Small intestine (tissue), 7 donors: ENCODE results near the gene SLIT3. TPM values are rescaled to one million over a fixed set of nuclear protein-coding genes. Genes with fewer than 3 reads are reported as not detected.

Source experiments
- DNase-seq, 2 donors: peaks; one replicate each; pipeline versions ENCODE4 v3.0.0 to v3.0.0-alpha.2; 2013
- FAIRE-seq: peaks from 2 replicates; lab custom pipeline; 2012; peaks lifted over from hg19 to GRCh38; lab: Jason Lieb, UNC
- H3K27ac ChIP-seq, 3 donors: one replicate each; pipeline ENCODE4 v1.5.1; 2013; ENCODE audit warnings: low read length in 2 of 3, mild to moderate bottlenecking in 2 of 3, control low read depth in 1 of 3, inconsistent platforms in 1 of 3, low read depth in 1 of 3, moderate library complexity in 1 of 3
- H3K27me3 ChIP-seq, 3 donors: one replicate each; pipeline ENCODE4 v1.6.1; 2013; ENCODE audit warnings: low read length in 3 of 3, inconsistent platforms in 1 of 3; ENCODE audit not compliant: control insufficient read depth in 3 of 3, insufficient read depth in 3 of 3
- H3K36me3 ChIP-seq, 3 donors: one replicate each; pipeline ENCODE4 v1.6.1; 2013; ENCODE audit warnings: low read length in 3 of 3, inconsistent platforms in 1 of 3, low read depth in 1 of 3, mild to moderate bottlenecking in 1 of 3, moderate library complexity in 1 of 3; ENCODE audit not compliant: control insufficient read depth in 3 of 3, insufficient read depth in 2 of 3
- H3K4me1 ChIP-seq, 3 donors: one replicate each; pipeline ENCODE4 v1.6.1; 2013; ENCODE audit warnings: low read length in 2 of 3, inconsistent platforms in 1 of 3, low read depth in 1 of 3, mild to moderate bottlenecking in 1 of 3, moderate library complexity in 1 of 3; ENCODE audit not compliant: control insufficient read depth in 3 of 3, insufficient read depth in 2 of 3
- H3K4me3 ChIP-seq, 3 donors: one replicate each; pipeline ENCODE4 v1.5.1; 2013; ENCODE audit warnings: low read length in 3 of 3, control low read depth in 1 of 3, inconsistent platforms in 1 of 3, low read depth in 1 of 3, mild to moderate bottlenecking in 1 of 3, moderate library complexity in 1 of 3
- H3K9me3 ChIP-seq, 2 donors: one replicate each; pipeline ENCODE4 v1.6.1; 2013; ENCODE audit warnings: low read depth in 1 of 2, low read length in 1 of 2; ENCODE audit not compliant: control insufficient read depth in 2 of 2, insufficient read depth in 1 of 2
- WGBS, 3 donors: extraction: QIAGEN DNeasy Blood & Tissue Kit; methylation state at CpG; one replicate each; pipeline ENCODE4 v1.1.7; 2013; 5-methylcytosine and 5-hydroxymethylcytosine counted together
- polyA plus RNA-seq, 4 donors: library from polyadenylated mRNA; stranded (reverse) in 3 of 4; unstranded in 1 of 4; fragments of 200-250 nt in 3 of 4; fragments of 120-200 nt in 1 of 4; gene quantifications; one replicate each; pipeline versions ENCODE4 v1.2.1 to v1.2.3, GENCODE V29; 2013
- donor health status: healthy with polysubstance abuse.
- donor health status: control.
- donor health status: control.
- donor health status: Bipolar disorder and iron deficiency.
- donor health status: healthy.

Gene SLIT3
- polyA plus RNA-seq, 4 donors, result 0.27 to 5.5 (median 5.3) TPM; not detected in 1

- FAIRE-seq (no peak), DNase-seq (no peak)
- H3K27me3 ChIP-seq, result peaks cover 0 to 3% (median 0%) of the 10 kb centered on the region in 3 donors
- WGBS, 3 donors, result 86 to 92% (median 88%) methylated on average over 5 of the region's 5 CpGs
- no peaks in the 10 kb centered on the region for H3K36me3 ChIP-seq
- H3K4me1 ChIP-seq, result no peaks in the 10 kb centered on the region
- no peak overlapping the region for H3K27ac ChIP-seq
- H3K4me3 ChIP-seq, result no peak overlapping the region
- no peaks in the 10 kb centered on the region for H3K9me3 ChIP-seq
Measured at GRCh38 chr5:169256191-169256590, 44.7 kb downstream of the SLIT3 start.

- no peaks in the 10 kb centered on the region for H3K4me1 ChIP-seq
- FAIRE-seq, result no peak
- DNase-seq, result no peak
- WGBS, 3 donors, result 77 to 87% (median 81%) methylated on average over 3 of the region's 3 CpGs
- H3K27me3 ChIP-seq, result no peaks in the 10 kb centered on the region
- no peak overlapping the region for H3K27ac ChIP-seq
- H3K36me3 ChIP-seq, result no peaks in the 10 kb centered on the region
- no peaks in the 10 kb centered on the region for H3K9me3 ChIP-seq
- H3K4me3 ChIP-seq, result no peak overlapping the region
Measured at GRCh38 chr5:169253071-169253470, 47.9 kb downstream of the SLIT3 start.

- DNase-seq, result no peak
- WGBS, 3 donors, result 86 to 94% (median 90%) methylated on average over 8 of the region's 8 CpGs
Measured at GRCh38 chr5:169251333-169252084, 49.4 kb downstream of the SLIT3 start.

GRCh38 chr5:169250887-169251286 lies 50.1 kb downstream of the SLIT3 start:
- FAIRE-seq (no peak), DNase-seq (no peak)
- WGBS, 3 donors, result 64 to 84% (median 65%) methylated on average over 4 of the region's 4 CpGs
- Histone ChIP-seq H3K27ac (no peak overlapping the region), H3K4me1 (no peaks in the 10 kb centered on the region), H3K4me3 (no peak overlapping the region), H3K27me3 (no peaks in the 10 kb centered on the region), H3K9me3 (no peaks in the 10 kb centered on the region), H3K36me3 (no peaks in the 10 kb centered on the region)

More at GRCh38 chr5:169251333-169252084, 49.4 kb downstream of the SLIT3 start:
- Histone ChIP-seq H3K4me3 (no peak overlapping the region), H3K27ac (no peak overlapping the region), H3K4me1 (no peaks in the 10 kb centered on the region), H3K36me3 (no peaks in the 10 kb centered on the region), H3K9me3 (no peaks in the 10 kb centered on the region), H3K27me3 (no peaks in the 10 kb centered on the region)
- no peak for FAIRE-seq

GRCh38 chr5:169248996-169249395 lies 51.9 kb downstream of the SLIT3 start:
- Histone ChIP-seq H3K27ac (no peak overlapping the region), H3K4me1 (no peaks in the 10 kb centered on the region), H3K4me3 (no peak overlapping the region), H3K36me3 (no peaks in the 10 kb centered on the region), H3K27me3 (no peaks in the 10 kb centered on the region), H3K9me3 (no peaks in the 10 kb centered on the region)
- FAIRE-seq (no peak), DNase-seq (no peak)
- 39 to 50% (median 39%) methylated on average over 1 of the region's 1 CpG for WGBS, 3 donors

GRCh38 chr5:169248550-169248949 lies 52.4 kb downstream of the SLIT3 start:
- H3K27ac ChIP-seq, result no peak overlapping the region
- no peaks in the 10 kb centered on the region for H3K36me3 ChIP-seq
- DNase-seq (no peak), FAIRE-seq (no peak)
- H3K27me3 ChIP-seq, result no peaks in the 10 kb centered on the region
- H3K4me1 ChIP-seq, result no peaks in the 10 kb centered on the region
- H3K9me3 ChIP-seq, result no peaks in the 10 kb centered on the region
- WGBS, 3 donors, result 66 to 81% (median 79%) methylated on average over 3 of the region's 3 CpGs
- H3K4me3 ChIP-seq, result no peak overlapping the region

GRCh38 chr5:169244812-169245211 lies 56.1 kb downstream of the SLIT3 start:
- Histone ChIP-seq H3K9me3 (no peaks in the 10 kb centered on the region), H3K4me1 (no peaks in the 10 kb centered on the region), H3K36me3 (no peaks in the 10 kb centered on the region), H3K27me3 (no peaks in the 10 kb centered on the region), H3K4me3 (no peak overlapping the region), H3K27ac (no peak overlapping the region)
- DNase-seq (no peak), FAIRE-seq (no peak)
- 76 to 88% (median 82%) methylated on average over 3 of the region's 3 CpGs for WGBS, 3 donors

- Histone ChIP-seq H3K4me3 (no peak overlapping the region), H3K36me3 (no peaks in the 10 kb centered on the region), H3K9me3 (no peaks in the 10 kb centered on the region), H3K27me3 (no peaks in the 10 kb centered on the region), H3K4me1 (no peaks in the 10 kb centered on the region), H3K27ac (no peak overlapping the region)
- FAIRE-seq (no peak), DNase-seq (no peak)
- WGBS, 3 donors, result 79 to 85% (median 79%) methylated on average over 10 of the region's 10 CpGs
Measured at GRCh38 chr5:169243651-169244422, 57.1 kb downstream of the SLIT3 start.
